Motor neuron (in vitro differentiated cells): Measurements from ENCODE around the gene KCTD10. TPM values are rescaled to one million over a fixed set of nuclear protein-coding genes. Genes with fewer than 3 reads are reported as not detected.
"Not testable (repeated sequence)": the region's sequence is repeated elsewhere in the genome, so short reads cannot be mapped to it uniquely, and the experiment has no call there.

ENCODE experiments used
- ATAC-seq, 8 experiments: fragments of 200-7000 bp; cut with Tn5 transposase; replicated peaks in 6 of 8; 2 replicates each; pipeline ENCODE4 v1.8.0; 2021; ENCODE audit warnings: mild to moderate bottlenecking in 8 of 8, moderate library complexity in 8 of 8
- H3K27ac ChIP-seq, 2 donors: fragments of 250-450 bp; sonication (Bioruptor Pico); 2 replicates each; pipeline ENCODE4 v1.9.0; 2021; ENCODE audit warnings: antibody characterized with exemption in 2 of 2, mild to moderate bottlenecking in 2 of 2, moderate library complexity in 1 of 2
- H3K4me1 ChIP-seq, 2 donors: fragments of 250-450 bp; sonication (Bioruptor Pico); replicated peaks in 1 of 2; 2 replicates each; pipeline ENCODE4 v1.6.1; 2021; ENCODE audit warnings: antibody characterized with exemption in 2 of 2, mild to moderate bottlenecking in 2 of 2, moderate library complexity in 1 of 2
- H3K4me3 ChIP-seq, 5 donors: fragments of 250-450 bp; sonication (Bioruptor Pico); 2 replicates each; pipeline ENCODE4 v1.9.0; 2021; ENCODE audit warnings: antibody characterized with exemption in 5 of 5, mild to moderate bottlenecking in 5 of 5, moderate library complexity in 4 of 5
- WGBS, 10 experiments: fragments of 450-650 bp; shearing (Covaris generic); methylation state at CpG; one replicate each; pipeline ENCODE4 v1.0.0; 2022; 5-methylcytosine and 5-hydroxymethylcytosine counted together
- in situ Hi-C, 9 experiments: fragments of 400-800 bp; cut with MboI; loops; one replicate each; pipeline ENCODE4 v1.15.0; 2021; ENCODE audit warnings: low sequenced_read_pairs in 9 of 9, low pct_unique_long_range_greater_than_20kb in 2 of 9; ENCODE audit not compliant: unreplicated experiment in 9 of 9
- total RNA-seq, 8 experiments: library from RNA; unstranded; fragments of 300-600 nt; gene quantifications; 2 replicates each; pipeline versions ENCODE4 v1.2.3 to v1.2.4, GENCODE V29; 2022

KCTD10 gene
- total RNA-seq, 8 experiments from 2014 or later, result 21.9 to 53.6 (median 40.2) TPM

DNA sequence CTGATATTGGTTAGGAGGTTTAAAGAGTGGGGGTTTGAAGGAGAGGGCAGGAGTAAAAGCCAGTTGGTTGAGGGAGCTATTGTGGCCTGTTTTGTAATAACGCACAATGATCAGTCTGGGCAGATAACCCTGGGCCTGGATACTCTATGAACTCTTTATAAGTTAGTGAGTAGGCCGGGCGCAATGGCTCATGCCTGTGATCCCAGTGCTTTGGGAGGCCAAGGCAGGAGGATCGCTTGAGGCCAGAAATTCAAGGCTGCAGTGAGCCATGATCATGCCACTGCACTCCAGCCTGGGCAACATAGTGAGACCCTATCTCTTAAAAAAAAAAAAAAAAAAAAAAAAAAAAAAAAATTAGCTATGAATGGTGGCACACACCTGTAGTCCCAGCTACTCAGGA, 71.0 kb downstream of the KCTD10 start:
- H3K4me3 ChIP-seq, H3K27ac ChIP-seq, H3K4me1 ChIP-seq, ATAC-seq, in situ Hi-C loops: not testable (repeated sequence)
- 60 to 100% (median 88%) methylated on average over 1 to 4 of the region's 4 CpGs; no CpG with 5 or more reads in 4 of the 10 experiments for WGBS, 10 experiments

DNA sequence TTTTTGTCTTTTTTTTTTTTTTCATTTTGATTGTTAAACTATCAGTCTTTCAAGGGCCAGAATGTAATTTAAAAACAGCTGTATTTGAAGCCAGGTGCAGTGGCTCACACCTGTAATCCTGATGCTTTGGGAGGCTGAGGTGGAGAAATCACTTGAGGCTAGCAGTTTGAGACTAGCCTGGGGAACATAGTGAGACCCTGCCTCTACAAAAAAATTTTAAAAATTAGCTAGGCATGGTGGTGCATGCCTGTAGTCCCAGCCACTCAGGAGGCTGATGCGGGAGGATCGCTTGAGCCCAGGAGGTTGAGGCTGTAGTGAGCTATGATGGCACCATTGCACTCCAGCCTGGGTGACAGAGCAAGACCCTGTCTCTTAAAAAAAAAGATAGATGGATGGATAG, 72.3 kb downstream of the KCTD10 start:
- ATAC-seq, H3K4me1 ChIP-seq, H3K27ac ChIP-seq, H3K4me3 ChIP-seq, in situ Hi-C loops: not testable (repeated sequence)
- 83 to 100% (median 94%) methylated on average over 1 to 2 of the region's 2 CpGs; no CpG with 5 or more reads in 4 of the 10 experiments for WGBS, 10 experiments

Other genes with a start within 250 kb of the KCTD10 start
- 10 to 100 TPM in 1 of 8 experiments, under 1 TPM in 5, not detected in 2; 0.20 to 19.7 (median 0.48) TPM for gene FOXN4, start 168.0 kb downstream of the KCTD10 start, total RNA-seq
- under 1 TPM; 0.09 to 0.95 (median 0.46) TPM for gene MYO1H, start 129.4 kb downstream of the KCTD10 start, total RNA-seq
- 10 to 100 TPM; 13.4 to 47.7 (median 24.3) TPM for gene UBE3B, start 334 bp upstream of the KCTD10 start, total RNA-seq
- 10 to 100 TPM; 15.1 to 74.6 (median 25.7) TPM for gene MMAB, start 96.2 kb upstream of the KCTD10 start, total RNA-seq
- 10 to 100 TPM in 7 of 8 experiments, 1 to 10 TPM in 1; 8.6 to 27.8 (median 20.8) TPM for gene MVK, start 96.5 kb upstream of the KCTD10 start, total RNA-seq
- gene FAM222A, start 236.5 kb upstream of the KCTD10 start, total RNA-seq, result 10 to 100 TPM in 3 of 8 experiments, 1 to 10 TPM in 4, under 1 TPM in 1; 0.73 to 17.8 (median 8.1) TPM